Measurements from ENCODE around the gene DOK3. TPM values are rescaled to one million over a fixed set of nuclear protein-coding genes. Genes with fewer than 3 reads are reported as not detected.
"Not testable (repeated sequence)": the region's sequence is repeated elsewhere in the genome, so short reads cannot be mapped to it uniquely, and the experiment has no call there.

DOK3 gene
- total RNA-seq, 3 donors from 2014 or later: 1.6 to 7.2 (median 6.6) TPM

- H3K27ac ChIP-seq: no peak overlapping the region
- intact Hi-C loops (cut with DNase I; ENCODE audit: low total_unique reads): no loop called here
- H3K4me1 ChIP-seq: no peaks in the 10 kb centered on the region
- H3K4me3 ChIP-seq: no peak overlapping the region
- no peak for TF ChIP-seq POLR2AphosphoS5 (IDR thresholded peaks at IDR 0.05)
- no peak for TF ChIP-seq CTCF (IDR thresholded peaks at IDR 0.05)
- TF ChIP-seq POLR2A (IDR thresholded peaks at IDR 0.05): no peak
- DNase-seq (ENCODE audit: low spot score in 2 of 2): no peak
- H3K27me3 ChIP-seq: no peaks in the 10 kb centered on the region
- H3K9me3 ChIP-seq: no peaks in the 10 kb centered on the region
- no peaks in the 10 kb centered on the region for H3K36me3 ChIP-seq
Measured at GRCh38 chr5:177487144-177487543, 22.5 kb downstream of the DOK3 start.

GRCh38 chr5:177486256-177486655, 23.4 kb downstream of the DOK3 start:
- intact Hi-C loops (cut with DNase I; ENCODE audit: low total_unique reads): no loop called here
- Histone ChIP-seq H3K27ac (no peak overlapping the region), H3K36me3 (no peaks in the 10 kb centered on the region), H3K9me3 (no peaks in the 10 kb centered on the region), H3K27me3 (no peaks in the 10 kb centered on the region), H3K4me3 (no peak overlapping the region), H3K4me1 (no peaks in the 10 kb centered on the region)
- no peak for DNase-seq (ENCODE audit: low spot score in 2 of 2)
- TF ChIP-seq CTCF (IDR thresholded peaks at IDR 0.05) (no peak), POLR2AphosphoS5 (IDR thresholded peaks at IDR 0.05) (no peak), POLR2A (IDR thresholded peaks at IDR 0.05) (no peak)

- H3K27ac ChIP-seq; H3K27me3 ChIP-seq; H3K9me3 ChIP-seq; H3K4me1 ChIP-seq; intact Hi-C loops (cut with DNase I; ENCODE audit: low total_unique reads); DNase-seq (ENCODE audit: low spot score in 2 of 2); H3K4me3 ChIP-seq; H3K36me3 ChIP-seq: not testable (repeated sequence)
Measured at GRCh38 chr5:177485753-177486152, 23.9 kb downstream of the DOK3 start.

- intact Hi-C loops (cut with DNase I; ENCODE audit: low total_unique reads): no loop called here
- no peak for DNase-seq (ENCODE audit: low spot score in 2 of 2)
- Histone ChIP-seq H3K9me3 (no peaks in the 10 kb centered on the region), H3K27ac (no peak overlapping the region), H3K4me3 (no peak overlapping the region), H3K4me1 (no peaks in the 10 kb centered on the region), H3K27me3 (no peaks in the 10 kb centered on the region), H3K36me3 (no peaks in the 10 kb centered on the region)
- TF ChIP-seq POLR2A (IDR thresholded peaks at IDR 0.05): no peak
- no peak for TF ChIP-seq CTCF (IDR thresholded peaks at IDR 0.05)
- TF ChIP-seq POLR2AphosphoS5 (IDR thresholded peaks at IDR 0.05): no peak
Measured at GRCh38 chr5:177484902-177485549, 24.6 kb downstream of the DOK3 start.

- Histone ChIP-seq H3K4me1 (peaks cover 0 to 3% of the 10 kb centered on the region in 2 donors), H3K27ac (no peak overlapping the region), H3K4me3 (no peak overlapping the region), H3K9me3 (no peaks in the 10 kb centered on the region), H3K27me3 (no peaks in the 10 kb centered on the region), H3K36me3 (no peaks in the 10 kb centered on the region)
- TF ChIP-seq POLR2AphosphoS5 (IDR thresholded peaks at IDR 0.05): no peak
- TF ChIP-seq CTCF (IDR thresholded peaks at IDR 0.05): no peak
- no peak for TF ChIP-seq POLR2A (IDR thresholded peaks at IDR 0.05)
- intact Hi-C loops (cut with DNase I; ENCODE audit: low total_unique reads): no loop called here
- DNase-seq (ENCODE audit: low spot score in 2 of 2): no peak
Measured at GRCh38 chr5:177483994-177484901, 25.4 kb downstream of the DOK3 start.
